K562 (cell line): ENCODE measurements around the gene METRN. TPM values are rescaled to one million over a fixed set of nuclear protein-coding genes. Genes with fewer than 3 reads are reported as not detected.
A peak's percentile ranks its signal among the peaks of the same experiment; 100 is the strongest.

Experiments used
- ATAC-seq: fragments of 200-7000 bp; cut with Tn5 transposase; 3 replicates; pipeline ENCODE4 v1.9.1; 2020; ENCODE audit warnings: moderate library complexity
- BruUV-seq: library from RNA; stranded (reverse); fragments of 400-500 nt; replicated peaks from 2 replicates; lab custom pipeline; 2021; lab: Mats Ljungman, UMichigan
- CTCF ChIA-PET: fragments of 300-600 bp; formaldehyde crosslinking; extraction: SDS; loops from one replicate; lab custom pipeline; 2021; ENCODE audit warnings: low intra/inter-chr PET ratio; lab: Yijun Ruan, JAX
- POLR2A ChIA-PET: fragments of 300-600, 350-650 bp; sonication (Branson Sonifier 250); formaldehyde crosslinking; extraction: SDS; loops from one replicate; lab custom pipeline; 2021; ENCODE audit warnings: antibody characterized with exemption, inconsistent platforms; lab: Yijun Ruan, JAX
- DNase-seq, 4 experiments: peaks; one replicate each; pipeline versions ENCODE4 v3.0.0 to v3.0.0-alpha.2; 2011 to 2018; ENCODE audit warnings: low spot score in 3 of 4, mixed read lengths in 3 of 4; ENCODE audit errors: extremely low read depth in 1 of 4
- FAIRE-seq: peaks from 2 replicates; lab custom pipeline; 2011; peaks lifted over from hg19 to GRCh38; lab: Jason Lieb, UNC
- H2AFZ ChIP-seq: 2 replicates; pipeline ENCODE4 v1.6.0; 2011; ENCODE audit warnings: low read depth, low read length, control low read depth, inconsistent platforms
- H3K27ac ChIP-seq: fragments of 200-600 bp; 3 replicates; pipeline ENCODE4 v1.8.0; 2011; ENCODE audit warnings: low read depth, mild to moderate bottlenecking, control low read depth, inconsistent platforms, low read length, moderate library complexity, mixed read lengths; ENCODE audit errors: extremely low read depth
- H3K27me3 ChIP-seq, 2 experiments: fragments of 300-600 bp in 1 of 2; 2 replicates in 1 of 2; 3 replicates in 1 of 2; pipeline versions ENCODE4 v1.6.0 to v1.8.0; 2011; ENCODE audit warnings: inconsistent platforms in 2 of 2, low read length in 2 of 2, mild to moderate bottlenecking in 1 of 2, mixed read lengths in 1 of 2, moderate library complexity in 1 of 2; ENCODE audit not compliant: control insufficient read depth in 2 of 2, insufficient read depth in 2 of 2
- H3K36me3 ChIP-seq: fragments of 300-600 bp; 3 replicates; pipeline ENCODE4 v1.8.0; 2011; ENCODE audit warnings: mild to moderate bottlenecking, low read length, inconsistent platforms; ENCODE audit not compliant: control insufficient read depth, insufficient read depth
- H3K4me1 ChIP-seq, 2 experiments: fragments of 200-600 bp in 1 of 2; replicated peaks in 1 of 2; 2 replicates in 1 of 2; 3 replicates in 1 of 2; pipeline versions ENCODE4 v1.5.1 to v1.8.0; 2011; ENCODE audit warnings: inconsistent platforms in 2 of 2, low read length in 2 of 2, mild to moderate bottlenecking in 1 of 2, mixed read lengths in 1 of 2, moderate library complexity in 1 of 2; ENCODE audit not compliant: control insufficient read depth in 2 of 2, insufficient read depth in 2 of 2
- H3K4me2 ChIP-seq: 2 replicates; pipeline ENCODE4 v1.6.1; 2011; ENCODE audit warnings: low read length, control low read depth, inconsistent platforms, mixed read lengths; ENCODE audit not compliant: insufficient read depth
- H3K4me3 ChIP-seq: fragments of 200-600 bp; sonication (generic), shearing (Covaris generic); 2 replicates; pipeline ENCODE4 v1.5.1; 2016; ENCODE audit warnings: control low read depth, inconsistent platforms
- H3K79me2 ChIP-seq: fragments of 200-600 bp; 3 replicates; pipeline ENCODE4 v1.8.0; 2011; ENCODE audit warnings: low read length, inconsistent platforms; ENCODE audit not compliant: control insufficient read depth, insufficient read depth
- H3K9ac ChIP-seq, 2 experiments: 2 replicates each; pipeline versions ENCODE4 v1.6.0 to v1.6.1; 2011; ENCODE audit warnings: low read depth in 2 of 2, low read length in 2 of 2, control low read depth in 1 of 2, inconsistent platforms in 1 of 2, mild to moderate bottlenecking in 1 of 2, mixed read lengths in 1 of 2; ENCODE audit not compliant: insufficient read depth in 1 of 2
- H3K9me1 ChIP-seq: one replicate; pipeline ENCODE4 v1.6.0; 2011; ENCODE audit warnings: inconsistent platforms, mild to moderate bottlenecking, low read length, moderate library complexity; ENCODE audit not compliant: control insufficient read depth, insufficient read depth
- H3K9me3 ChIP-seq: replicated peaks from 2 replicates; pipeline ENCODE4 v1.5.1; 2011; ENCODE audit warnings: low read depth, low read length, inconsistent platforms; ENCODE audit not compliant: control insufficient read depth, insufficient read depth
- H4K20me1 ChIP-seq: replicated peaks from 2 replicates; pipeline ENCODE4 v1.6.1; 2011; ENCODE audit warnings: low read length, inconsistent platforms, mixed read lengths; ENCODE audit not compliant: control insufficient read depth, insufficient read depth
- BRCA1 ChIP-seq, 2 experiments: fragments of 450-650 bp in 1 of 2; sonication (generic) in 1 of 2; formaldehyde crosslinking in 1 of 2; IDR thresholded peaks; 2 replicates each; pipeline versions ENCODE4 v1.5.0 to v1.6.1; 2017 to 2020; ENCODE audit warnings: mild to moderate bottlenecking in 1 of 2, missing genetic modification reagents in 1 of 2
- CTBP1 ChIP-seq: fragments of 450-650 bp; IDR thresholded peaks from 2 replicates; pipeline ENCODE4 v1.6.1; 2016; ENCODE audit warnings: borderline replicate concordance
- ELK3 ChIP-seq: fragments of 450-650 bp; formaldehyde crosslinking; IDR thresholded peaks from 2 replicates; pipeline ENCODE4 v1.4.0; 2020; ENCODE audit warnings: mild to moderate bottlenecking
- FOS ChIP-seq: IDR thresholded peaks from 3 replicates; pipeline ENCODE4 v1.6.1; 2011; ENCODE audit not compliant: insufficient read length; ENCODE audit errors: extremely low read depth
- FOSL1 ChIP-seq: fragments of 200-800 bp; sonication (Bioruptor generic); conservative IDR thresholded peaks from 2 replicates; pipeline ENCODE4 v1.6.1; 2016; ENCODE audit warnings: missing genetic modification characterization, missing compliant biosample characterization
- HDAC3 ChIP-seq: fragments of 450-650 bp; IDR thresholded peaks from 2 replicates; pipeline ENCODE4 v1.6.1; 2018; ENCODE audit warnings: borderline replicate concordance, mild to moderate bottlenecking, moderate library complexity; ENCODE audit not compliant: partially characterized antibody
- MLLT1 ChIP-seq, 2 experiments: fragments of 450-650 bp; IDR thresholded peaks; 2 replicates each; pipeline ENCODE4 v1.6.1; 2016
- NFIC ChIP-seq: fragments of 450-650 bp; IDR thresholded peaks from 2 replicates; pipeline ENCODE4 v1.6.1; 2017; ENCODE audit warnings: mild to moderate bottlenecking, inconsistent platforms
- PRPF4 ChIP-seq: fragments of 200-400 bp; formaldehyde crosslinking; IDR thresholded peaks from one replicate; pipeline ENCODE4 v1.6.1; 2017; ENCODE audit warnings: low read length, low read depth, mild to moderate bottlenecking; ENCODE audit not compliant: insufficient read depth, poor library complexity, severe bottlenecking
- RBFOX2 ChIP-seq: fragments of 200-400 bp; formaldehyde crosslinking; IDR thresholded peaks from 2 replicates; pipeline ENCODE4 v1.6.1; 2017; ENCODE audit warnings: low read depth, mild to moderate bottlenecking, low read length, moderate library complexity
- RBM17 ChIP-seq: fragments of 200-400 bp; formaldehyde crosslinking; IDR thresholded peaks from 2 replicates; pipeline ENCODE4 v1.6.1; 2017; ENCODE audit warnings: low read depth, mild to moderate bottlenecking, low read length, borderline replicate concordance
- ZBTB1 ChIP-seq: sonication (generic); formaldehyde crosslinking; IDR thresholded peaks from 2 replicates; pipeline ENCODE4 v1.8.1; 2023; ENCODE audit warnings: missing genetic modification reagents, low read depth, mild to moderate bottlenecking, borderline replicate concordance
- ZBTB33 ChIP-seq: sonication (generic); formaldehyde crosslinking; IDR thresholded peaks from 2 replicates; pipeline ENCODE4 v1.8.1; 2023; ENCODE audit warnings: mild to moderate bottlenecking, missing genetic modification reagents
- ZNF134 ChIP-seq: fragments of 250-450 bp; sonication (Bioruptor Pico); conservative IDR thresholded peaks from 2 replicates; pipeline ENCODE4 v1.4.0; 2020
- WGBS: fragments of 100-300 bp; shearing (Covaris generic); methylation state at CpG from one replicate; pipeline ENCODE4 v1.1.6; 2016; ENCODE audit warnings: low coverage, mixed read lengths; ENCODE audit not compliant: insufficient coverage; ENCODE audit errors: missing lambda C conversion rate; 5-methylcytosine and 5-hydroxymethylcytosine counted together
- in situ Hi-C: fragments of 300-500 bp; cut with MboI; formaldehyde crosslinking; loops from 4 replicates; pipeline ENCODE4 v1.15.0; 2018; ENCODE audit warnings: inconsistent platforms, mixed read lengths
- intact Hi-C: fragments of 100-400 bp; cut with micrococcal nuclease; formaldehyde crosslinking; loops from 2 replicates; pipeline ENCODE4 v1.14.2; 2022
- polyA plus RNA-seq, 8 experiments: library from polyadenylated mRNA; depleted of rRNA in 4 of 8; stranded (reverse) in 5 of 8; unstranded in 3 of 8; fragments of >200 nt; fragmentation: Nextera tagmentation in 2 of 8; fragmentation: Illumina TruSeq in 1 of 8; extraction: Ambion mirVana in 2 of 8; extraction: Trizol in 1 of 8; gene quantifications; 2 replicates each; pipeline versions ENCODE4 v1.2.1 to v1.2.3, GENCODE V29; 2011 to 2014; ENCODE audit warnings: inconsistent platforms in 1 of 8, missing spikeins in 1 of 8
- total RNA-seq, 7 experiments: library from RNA; depleted of rRNA in 6 of 7; stranded (reverse); fragments of >200 nt in 6 of 7; fragmentation: Illumina TruSeq in 2 of 7; extraction: Trizol in 2 of 7; gene quantifications; 2 replicates each; pipeline versions ENCODE4 v1.2.1 to v1.2.3, GENCODE V29; 2011 to 2021; ENCODE audit warnings: low replicate concordance in 1 of 7
- TF ChIP-seq, protein P1 (sequence below), 2 experiments: fragments of 450-650 bp in 1 of 2; sonication (generic) in 1 of 2; formaldehyde crosslinking in 1 of 2; IDR thresholded peaks in 1 of 2; conservative IDR thresholded peaks in 1 of 2; 2 replicates each; pipeline versions ENCODE4 v1.6.1 to v1.8.1; 2016 to 2023; ENCODE audit warnings: mild to moderate bottlenecking in 2 of 2, moderate library complexity in 2 of 2, inconsistent platforms in 1 of 2, missing genetic modification reagents in 1 of 2

METRN gene
- total and polyA plus RNA-seq, 9 of the 15 experiments (the other 6 are each of a cell fraction or from before 2014, with no cell fraction given), result 0.20 to 89.8 (median 15.4) TPM

DNA sequence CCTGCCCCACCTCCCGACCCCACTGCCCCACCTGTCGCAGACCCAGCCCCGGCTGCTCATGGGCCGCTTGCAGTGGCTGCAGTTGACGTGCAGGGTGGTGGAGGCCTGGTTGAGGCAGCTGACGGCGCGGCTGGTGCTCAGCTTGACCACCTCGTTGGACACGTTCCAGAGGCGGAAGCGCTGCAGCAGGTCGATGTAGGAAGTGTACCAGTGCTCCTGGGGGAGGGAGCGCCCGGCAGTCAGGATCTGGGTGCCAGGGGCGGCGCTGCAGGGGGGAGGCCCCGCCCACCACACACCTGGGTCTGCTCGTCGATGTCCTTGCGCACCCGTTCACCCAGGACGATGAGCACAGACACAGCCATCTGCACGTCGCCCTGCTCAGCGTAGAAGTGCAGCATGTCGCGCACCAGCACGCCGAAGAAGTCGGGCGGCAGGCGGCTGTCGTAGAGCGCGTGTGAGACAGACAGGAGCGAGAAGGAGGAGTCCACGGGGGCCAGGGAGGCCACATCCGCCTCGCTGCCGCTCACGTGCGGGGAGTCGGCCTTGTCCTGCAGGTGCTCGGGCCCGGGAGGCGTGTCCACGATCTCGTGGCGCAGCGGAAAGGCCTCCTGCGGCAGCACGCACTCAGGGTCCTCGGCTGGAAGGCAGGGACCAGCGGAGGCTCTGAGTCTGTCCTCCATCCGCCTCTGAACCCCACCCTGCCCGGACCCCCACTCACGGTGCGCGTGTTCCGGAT is 29.8 kb upstream of the METRN start:
- H3K4me3 ChIP-seq, result no peak overlapping the region
- no TSS peak for BruUV-seq
- no peaks in the 10 kb centered on the region for H3K9me3 ChIP-seq
- ATAC-seq, result no peak
- H3K79me2 ChIP-seq, result peaks cover 54% of the 10 kb centered on the region
- no peak overlapping the region for H3K4me2 ChIP-seq
- H3K9me1 ChIP-seq, result peaks cover 15% of the 10 kb centered on the region
- 0 out of 4 replicates have a peak overlapping the region, but pooled peaks of 1 of the 2 experiments have one; percentile 21 for H3K9ac ChIP-seq
- peaks cover 21% of the 10 kb centered on the region for H4K20me1 ChIP-seq
- no peak overlapping the region for H3K27ac ChIP-seq
- no peaks in the 10 kb centered on the region for H3K27me3 ChIP-seq
- ChIA-PET POLR2A (no interaction called here), CTCF (no interaction called here)
- WGBS, result 93% methylated on average over 34 of the region's 61 CpGs
- DNase-seq, result no peak
- in situ Hi-C loops, result no loop called here
- H3K36me3 ChIP-seq, result peaks cover 68% of the 10 kb centered on the region
- FAIRE-seq, result no peak
- H2AFZ ChIP-seq, result no peak overlapping the region
- intact Hi-C loops, result loop anchor here (5.0 kb wide), 1 partner anchor 288 kb away; the partner anchor contains the start of gene NME4
- H3K4me1 ChIP-seq, result peaks cover 29 to 98% of the 10 kb centered on the region in 2 experiments
- no peak for TF ChIP-seq FOS
- TF ChIP-seq RBM17, result no peak
- TF ChIP-seq ZBTB33 (CRISPR knock-in tag), result peak; percentile 98
- no peak for TF ChIP-seq BRCA1 (IDR thresholded peaks at IDR 0.05)
- TF ChIP-seq BRCA1 (CRISPR knock-in tag; IDR thresholded peaks at IDR 0.05), result no peak
- no peak for TF ChIP-seq FOSL1 (tag)
- TF ChIP-seq, protein P1, sequence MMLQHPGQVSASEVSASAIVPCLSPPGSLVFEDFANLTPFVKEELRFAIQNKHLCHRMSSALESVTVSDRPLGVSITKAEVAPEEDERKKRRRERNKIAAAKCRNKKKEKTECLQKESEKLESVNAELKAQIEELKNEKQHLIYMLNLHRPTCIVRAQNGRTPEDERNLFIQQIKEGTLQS (IDR thresholded peaks at IDR 0.05), result no peak
- TF ChIP-seq, protein P1 (CRISPR knock-in tag; conservative IDR thresholded peaks at IDR 0.05), result no peak
- no peak for TF ChIP-seq HDAC3
- no peak for TF ChIP-seq ZNF134 (CRISPR knock-in tag)
- TF ChIP-seq PRPF4, result peak; percentile 64
- 0 out of 2 replicates have a peak, but pooled peaks have one; percentile 9 for TF ChIP-seq NFIC
- TF ChIP-seq MLLT1 (IDR thresholded peaks at IDR 0.05), result peak in 1 of 2 experiments; percentile 67; a peak in 1 of 4 replicates
- TF ChIP-seq RBFOX2, result peak; percentile 17; the same call in 1 of the 2 replicates
- TF ChIP-seq ELK3 (CRISPR knock-in tag), result no peak
- TF ChIP-seq ZBTB1 (CRISPR knock-in tag), result no peak
- TF ChIP-seq CTBP1, result no peak
